Measurements from ENCODE around the gene CENPQ. TPM values are rescaled to one million over a fixed set of nuclear protein-coding genes. Genes with fewer than 3 reads are reported as not detected.

Gene CENPQ
- total and polyA plus RNA-seq, 2 of the 8 experiments (the other 6 are each of a cell fraction or from before 2014, with no cell fraction given), result 9.4 to 19.6 TPM

- 91% methylated on average over 3 of the region's 3 CpGs; no CpG with 5 or more reads in 1 of the 2 experiments for WGBS, 2 experiments (ENCODE audit: extremely low coverage in 1 of 2, insufficient coverage in 1 of 2, insufficient read length in 1 of 2, insufficient replicate concordance in 2 of 2, low coverage in 1 of 2, low lambda C conversion rate in 2 of 2, missing lambda C conversion rate in 1 of 2)
- FAIRE-seq (no peak), DNase-seq (ENCODE audit: low read depth in 1 of 2, low spot score in 2 of 2) (no peak)
- Histone ChIP-seq H2BK120ac (replicated peaks; ENCODE audit: low read depth, low read length) (no peak overlapping the region), H3K9me3 (ENCODE audit: insufficient read depth in 2 of 2, low read depth in 1 of 2, low read length in 1 of 2) (no peaks in the 10 kb centered on the region), H2AK5ac (ENCODE audit: low read depth, low read length) (no peak overlapping the region), H4K5ac (ENCODE audit: insufficient read length, low read depth, low read length) (no peak overlapping the region), H4K20me1 (replicated peaks in 1 of 2; ENCODE audit: control insufficient read depth in 1 of 2, insufficient read depth in 2 of 2, low read length in 2 of 2) (no peaks in the 10 kb centered on the region), H2BK5ac (ENCODE audit: low read depth, low read length) (no peak overlapping the region), H3K27ac (ENCODE audit: low read depth, low read length) (no peak overlapping the region), H4K91ac (replicated peaks; ENCODE audit: insufficient read length, low read length) (no peak overlapping the region), H3K14ac (ENCODE audit: insufficient read length) (no peak overlapping the region), H2BK15ac (ENCODE audit: low read length) (no peak overlapping the region), H4K8ac (ENCODE audit: extremely low read depth, insufficient read depth, low read length) (no peak overlapping the region), H3K79me1 (ENCODE audit: low read depth, low read length) (0 out of 2 replicates have a peak, but pooled peaks cover 3% of the 10 kb centered on the region), H3K9ac (replicated peaks in 1 of 4; ENCODE audit: extremely low read depth in 1 of 4, low read depth in 3 of 4, low read length in 3 of 4) (peak overlapping the region in 1 of 4 experiments; percentile 37; a peak in 1 of 7 replicates), H3K4ac (replicated peaks; ENCODE audit: insufficient read length, low read depth, low read length) (no peak overlapping the region), H3K23me2 (ENCODE audit: low read depth, low read length) (peaks cover 4% of the 10 kb centered on the region), H3K4me2 (ENCODE audit: insufficient read depth in 1 of 2, low read depth in 2 of 2, low read length in 2 of 2) (peak overlapping the region; percentile 80 to 82), H2BK12ac (ENCODE audit: low read depth, low read length) (no peak overlapping the region), H3K56ac (replicated peaks; ENCODE audit: insufficient read length, low read depth, low read length) (no peak overlapping the region), H3K79me2 (ENCODE audit: control insufficient read depth in 1 of 2, insufficient read depth in 2 of 2, low read length in 2 of 2) (peaks cover 6 to 61% of the 10 kb centered on the region in 2 experiments; a peak in 3 of 4 replicates), H3K23ac (ENCODE audit: insufficient read length) (no peak overlapping the region), H2AFZ (ENCODE audit: low read length) (no peak overlapping the region), H3K4me1 (replicated peaks in 1 of 4; ENCODE audit: control insufficient read depth in 3 of 4, insufficient read depth in 4 of 4, low read length in 3 of 4) (no peaks in the 10 kb centered on the region), H3K4me3 (ENCODE audit: extremely low read depth in 1 of 4, insufficient read depth in 2 of 4, low read depth in 3 of 4, low read length in 4 of 4) (peak overlapping the region in 3 of 4 experiments; percentile 15 to 93 (median 89); a peak in 4 of 8 replicates), H2BK20ac (ENCODE audit: low read length) (no peak overlapping the region), H3K27me3 (replicated peaks in 1 of 4; ENCODE audit: control insufficient read depth in 3 of 4, extremely low read depth in 1 of 4, insufficient read depth in 3 of 4, low read length in 3 of 4) (no peaks in the 10 kb centered on the region), H3K36me3 (ENCODE audit: control insufficient read depth in 2 of 4, insufficient read depth in 4 of 4, low read length in 3 of 4) (peaks cover 0 to 5% (median 0%) of the 10 kb centered on the region in 4 experiments; a peak in 1 of 8 replicates), H3K18ac (ENCODE audit: extremely low read depth, low read length) (no peak overlapping the region)
- ChIA-PET POLR2A (ENCODE audit: partially characterized antibody) (interaction anchor here (1.3 kb wide), 1 partner anchor 88 kb away, joined by 3 read pairs; the partner anchor contains the start of gene C6orf141), CTCF (ENCODE audit: partially characterized antibody) (no interaction called here)
- TF ChIP-seq RFX5 (IDR thresholded peaks at IDR 0.05; ENCODE audit: borderline replicate concordance, low read depth, low read length) (no peak), HDAC2 (IDR thresholded peaks at IDR 0.05; ENCODE audit: borderline replicate concordance in 1 of 2, low read depth in 2 of 2, low read length in 2 of 2) (no peak), RBBP5 (IDR thresholded peaks at IDR 0.05; ENCODE audit: borderline replicate concordance, low read depth, low read length) (no peak), SRF (IDR thresholded peaks at IDR 0.05; ENCODE audit: low read depth, low read length) (no peak), SIRT6 (IDR thresholded peaks at IDR 0.05; ENCODE audit: low read length) (no peak)
These were observed 1.1 kb upstream of the CENPQ start for GRCh38 chr6:49462071-49462470.

Measured in H1 (cell line).